A549 treated with Mapracorat at 1 μM for 4 hours (cell line): Measurements from ENCODE around the gene SOX4. TPM values are rescaled to one million over a fixed set of nuclear protein-coding genes. Genes with fewer than 3 reads are reported as not detected.

Source experiments
- total RNA-seq: library from RNA; stranded (reverse); fragments of 200-300 nt; extraction: Qiagen RNA extraction; gene quantifications from 5 replicates; pipeline ENCODE4 v1.2.3, GENCODE V29; 2022

The SOX4 gene
- 8.1 to 11.1 TPM (median 9.8 TPM) in 5 replicates for total RNA-seq

DNA sequence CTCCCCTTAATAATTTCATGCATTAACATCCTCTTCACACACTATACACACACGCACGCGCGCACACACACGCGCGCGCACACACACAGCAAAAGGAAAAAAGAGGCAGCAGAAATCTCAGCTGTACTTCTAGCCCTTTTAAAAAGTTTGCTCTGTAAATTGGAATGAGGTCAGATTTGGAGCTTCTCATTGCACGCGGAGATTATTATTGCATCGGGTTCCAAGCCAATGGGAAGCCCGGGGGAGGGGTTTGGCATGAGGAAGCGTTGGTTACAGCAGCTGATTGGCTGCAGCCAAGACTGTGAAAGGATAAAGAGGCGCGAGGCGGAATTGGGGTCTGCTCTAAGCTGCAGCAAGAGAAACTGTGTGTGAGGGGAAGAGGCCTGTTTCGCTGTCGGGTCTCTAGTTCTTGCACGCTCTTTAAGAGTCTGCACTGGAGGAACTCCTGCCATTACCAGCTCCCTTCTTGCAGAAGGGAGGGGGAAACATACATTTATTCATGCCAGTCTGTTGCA, at the start of gene SOX4:
TSS of gene SOX4 (plus strand) at position 340 of the 515 bp plus-strand sequence. CDS start 784 bp downstream, outside the sequence.

